Testis (tissue), 2 donors: ENCODE results near the gene EXOC7.
"Not testable (repeated sequence)": the region's sequence is repeated elsewhere in the genome, so short reads cannot be mapped to it uniquely, and the experiment has no call there.

ENCODE experiments used
- CTCF ChIP-seq, 3 experiments: fragments of 450-650 bp in 2 of 3; fragments of 200-600 bp in 1 of 3; sonication (generic) in 1 of 3; IDR thresholded peaks; one replicate each; pipeline ENCODE4 v1.5.1; 2016 to 2019; ENCODE audit warnings: antibody characterized with exemption in 3 of 3, mild to moderate bottlenecking in 2 of 3, moderate library complexity in 1 of 3
- POLR2A ChIP-seq: fragments of 450-650 bp; IDR thresholded peaks from one replicate; pipeline ENCODE4 v1.6.1; 2017; ENCODE audit warnings: antibody characterized with exemption, mild to moderate bottlenecking, moderate library complexity

- TF ChIP-seq CTCF (IDR thresholded peaks at IDR 0.05); POLR2A: not testable (repeated sequence)
These were observed 45.3 kb downstream of the EXOC7 start for GRCh38 chr17:76058264-76058663.
